H1 (cell line): ENCODE measurements around the gene GUCA2B. TPM values are rescaled to one million over a fixed set of nuclear protein-coding genes. Genes with fewer than 3 reads are reported as not detected.

Source experiments
- MAX ChIP-seq: IDR thresholded peaks from 2 replicates; pipeline ENCODE4 v1.6.1; 2012; ENCODE audit warnings: inconsistent platforms
- polyA plus RNA-seq, 7 experiments: library from polyadenylated mRNA; depleted of rRNA in 3 of 7; stranded (reverse) in 5 of 7; unstranded in 2 of 7; fragments of >200 nt in 5 of 7; fragments of 200-250 nt in 2 of 7; gene quantifications; 1 replicate in 5 of 7; 2 replicates in 1 of 7; 4 replicates in 1 of 7; pipeline versions ENCODE4 v1.2.1 to v1.2.3, GENCODE V29; 2011 to 2013; ENCODE audit warnings: missing spikeins in 2 of 7, mixed read lengths in 2 of 7
- total RNA-seq: library from RNA; stranded (reverse); fragmentation: NEBNext Ultra II Directional; extraction: Animal tissue kit (Norgen Biotek cat#: 25700); gene quantifications from 2 replicates; pipeline ENCODE4 v1.2.1, GENCODE V29; 2021

The GUCA2B gene
- total and polyA plus RNA-seq, 2 of the 8 experiments (the other 6 are each of a cell fraction or from before 2014, with no cell fraction given): not detected

- no peak for TF ChIP-seq MAX
- TF ChIP-seq, all 59 proteins: peak for 0
Measured at GRCh38 chr1:42130061-42130660, 23.0 kb upstream of the GUCA2B start (continued).
